HG02840 (cell line): ENCODE measurements around the gene MAP7.
A peak's percentile ranks its signal among the peaks of the same experiment; 100 is the strongest.
"Not testable (repeated sequence)": the region's sequence is repeated elsewhere in the genome, so short reads cannot be mapped to it uniquely, and the experiment has no call there.

ENCODE experiments used
- ATAC-seq: cut with Tn5 transposase; IDR thresholded peaks from one replicate; pipeline ENCODE4 v1.9.1; 2021; ENCODE audit warnings: mild to moderate bottlenecking, moderate library complexity, moderate number of reproducible peaks; ENCODE audit not compliant: unreplicated experiment, low FRiP score

The MAP7 gene

GRCh38 chr6:136550330-136551071 is at the start of gene MAP7:
TSS of gene MAP7 (minus strand) at chr6:136550422. CDS start at chr6:136550408, 14 bp downstream.
- peak; percentile 51 for ATAC-seq

GRCh38 chr6:136599329-136600011 is 49.2 kb upstream of the MAP7 start:
- no peak for ATAC-seq

GRCh38 chr6:136598048-136598447 is 47.8 kb upstream of the MAP7 start:
- ATAC-seq: no peak

- ATAC-seq: no peak
Measured at GRCh38 chr6:136594671-136595070, 44.4 kb upstream of the MAP7 start.

- ATAC-seq: peak; percentile 94
Measured at GRCh38 chr6:136593748-136594490, 43.7 kb upstream of the MAP7 start.

DNA sequence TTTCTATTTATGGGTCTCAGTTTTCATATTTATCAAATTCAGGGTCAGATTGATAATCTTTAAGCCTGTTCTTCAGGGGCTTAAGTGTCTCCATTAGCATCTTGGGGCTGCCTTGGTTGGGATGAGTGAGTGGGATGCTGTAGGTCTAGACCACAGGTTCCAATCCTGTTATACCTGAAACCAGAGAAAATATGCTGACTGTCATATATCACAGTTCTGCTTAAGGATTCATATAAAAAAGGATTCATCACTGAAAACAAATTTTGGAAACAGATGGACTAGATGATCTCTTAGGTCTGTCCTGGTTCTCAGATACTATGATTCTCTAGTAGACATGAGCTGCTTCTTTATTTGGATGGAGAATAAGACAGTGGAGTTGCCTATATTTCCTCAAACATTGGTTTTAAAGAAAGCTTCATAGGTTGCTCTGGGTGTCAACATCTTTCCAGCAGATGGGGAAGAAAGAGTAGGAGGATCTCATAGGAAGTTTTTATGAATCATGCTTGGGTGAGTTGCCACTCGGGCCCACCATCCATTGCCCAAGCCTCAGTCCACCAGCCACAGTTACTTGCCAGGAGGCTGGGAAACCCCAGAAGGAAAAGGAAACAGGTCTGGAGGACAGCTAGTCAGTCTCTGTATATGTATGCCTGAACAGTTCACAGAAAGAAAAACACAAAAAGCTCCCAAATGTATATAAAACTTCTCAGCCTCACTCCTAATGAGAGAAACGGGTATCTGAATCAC is 42.9 kb upstream of the MAP7 start:
- no peak for ATAC-seq

DNA sequence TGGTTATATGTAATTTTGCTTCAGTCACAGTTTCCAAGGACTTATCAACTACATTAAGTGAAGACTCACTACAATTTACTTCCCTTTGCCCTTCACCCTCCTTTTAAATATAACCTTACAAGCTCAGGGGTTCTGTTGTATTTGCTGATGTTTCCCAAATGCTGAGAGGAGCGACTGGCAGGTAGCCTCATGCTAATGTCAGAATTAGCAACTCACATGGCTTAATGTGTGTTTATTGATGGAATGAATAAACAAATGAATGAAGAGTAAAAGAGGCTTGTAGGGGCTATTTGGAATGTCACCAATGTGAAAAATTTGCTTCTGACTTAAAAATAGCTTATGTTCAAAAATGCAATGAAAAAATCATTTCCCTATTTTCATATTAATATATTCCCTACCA is 41.4 kb upstream of the MAP7 start:
- ATAC-seq: no peak

- not testable (repeated sequence) for ATAC-seq
Measured at GRCh38 chr6:136590846-136591245, 40.6 kb upstream of the MAP7 start.

DNA sequence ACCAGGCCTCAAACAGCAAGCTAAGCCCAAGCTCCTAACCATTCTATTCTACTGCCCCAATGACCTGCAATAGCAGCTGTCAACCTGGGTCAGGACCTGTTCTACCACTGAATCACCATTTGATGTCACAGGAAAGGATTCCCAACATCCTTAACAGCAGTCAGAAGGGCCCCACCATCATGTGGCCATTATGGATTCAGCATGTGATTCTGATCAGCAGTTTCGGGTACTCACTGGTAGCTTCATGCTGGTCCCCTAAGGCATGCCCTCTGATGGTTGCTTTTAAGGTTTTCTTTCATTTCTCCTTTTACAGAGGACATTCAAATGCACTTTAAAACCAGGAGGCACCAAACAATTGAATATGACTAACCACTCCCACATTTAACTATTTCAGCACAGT is 37.3 kb upstream of the MAP7 start:
- ATAC-seq: no peak

DNA sequence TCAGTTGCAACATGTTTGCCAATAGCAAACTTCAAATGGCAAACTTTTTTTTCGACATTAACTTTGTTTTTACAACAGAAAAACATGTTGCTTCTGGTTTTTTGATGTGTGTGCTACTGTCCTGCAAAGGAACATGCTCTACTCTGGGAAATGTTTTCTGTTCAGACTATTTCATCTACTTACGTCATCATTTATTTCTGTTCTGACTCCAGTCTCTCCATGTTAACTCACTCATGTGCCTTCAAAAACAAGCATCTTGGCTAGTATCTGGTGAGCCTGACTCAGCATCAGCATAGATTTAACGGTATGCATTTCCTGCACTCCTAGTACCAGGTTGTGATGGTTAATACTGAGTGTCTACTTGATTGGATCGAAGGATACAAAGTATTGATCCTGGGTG is 36.1 kb upstream of the MAP7 start:
- no peak for ATAC-seq

DNA sequence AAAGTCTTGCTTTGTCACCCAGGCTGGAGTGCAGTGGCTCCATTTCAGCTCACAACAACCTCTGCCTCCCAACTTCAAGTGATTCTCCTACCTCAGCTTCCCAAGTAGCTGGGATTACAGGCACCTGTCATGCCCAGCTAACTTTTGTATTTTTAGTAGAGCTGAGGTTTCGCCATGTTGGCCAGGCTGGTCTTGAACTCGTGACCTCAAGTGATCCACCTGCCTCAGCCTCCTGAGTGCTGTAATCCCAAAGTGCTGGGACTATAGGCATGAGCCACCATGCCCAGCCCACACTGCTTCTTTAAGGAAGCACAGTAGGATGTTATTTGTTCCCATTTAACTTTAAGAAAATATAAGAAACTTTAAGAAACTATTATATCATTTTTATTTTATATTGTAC is 35.3 kb upstream of the MAP7 start:
- ATAC-seq: not testable (repeated sequence)

DNA sequence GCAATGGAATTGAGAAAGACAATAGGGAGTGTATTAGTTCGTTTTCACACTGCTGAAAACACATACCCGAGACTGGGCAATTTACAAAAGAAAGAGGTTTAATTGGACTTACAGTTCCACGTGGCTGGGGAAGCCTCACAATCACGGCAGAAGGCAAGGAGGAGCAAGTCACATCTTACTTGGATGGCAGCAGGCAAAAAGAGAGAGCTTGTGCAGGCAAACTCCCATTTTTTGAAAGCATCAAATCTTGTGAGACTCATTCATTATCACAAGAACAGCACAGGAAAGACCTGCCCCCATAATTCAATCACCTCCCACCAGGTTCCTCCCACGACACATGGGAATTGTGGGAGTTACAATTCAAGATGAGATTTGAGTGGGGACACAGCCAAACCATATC is 34.1 kb upstream of the MAP7 start:
- not testable (repeated sequence) for ATAC-seq

GRCh38 chr6:136582711-136583471 is 32.7 kb upstream of the MAP7 start:
- no peak for ATAC-seq

GRCh38 chr6:136579800-136580199 is 29.6 kb upstream of the MAP7 start:
- no peak for ATAC-seq

- no peak for ATAC-seq
Measured at GRCh38 chr6:136576821-136577220, 26.6 kb upstream of the MAP7 start.

DNA sequence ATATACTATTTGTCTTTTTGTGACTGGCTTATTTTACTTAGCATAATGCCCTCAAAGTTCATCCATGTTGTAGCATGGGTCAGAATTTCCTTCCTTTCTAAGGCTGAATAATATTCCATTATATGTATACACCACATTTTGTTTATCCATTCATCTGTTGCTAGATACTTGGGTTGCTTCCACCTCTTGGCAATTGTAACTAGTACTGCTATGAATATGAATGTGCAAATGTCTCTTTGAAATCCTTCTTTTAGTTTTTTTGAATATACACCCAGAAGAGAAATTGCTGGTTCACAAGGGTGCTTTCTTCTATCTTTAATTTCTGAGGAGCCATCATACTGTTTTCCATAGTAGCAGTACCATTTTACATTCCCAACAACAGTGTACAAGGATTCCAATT is 21.3 kb upstream of the MAP7 start:
- no peak for ATAC-seq

- no peak for ATAC-seq
Measured at GRCh38 chr6:136571065-136571464, 20.8 kb upstream of the MAP7 start.

DNA sequence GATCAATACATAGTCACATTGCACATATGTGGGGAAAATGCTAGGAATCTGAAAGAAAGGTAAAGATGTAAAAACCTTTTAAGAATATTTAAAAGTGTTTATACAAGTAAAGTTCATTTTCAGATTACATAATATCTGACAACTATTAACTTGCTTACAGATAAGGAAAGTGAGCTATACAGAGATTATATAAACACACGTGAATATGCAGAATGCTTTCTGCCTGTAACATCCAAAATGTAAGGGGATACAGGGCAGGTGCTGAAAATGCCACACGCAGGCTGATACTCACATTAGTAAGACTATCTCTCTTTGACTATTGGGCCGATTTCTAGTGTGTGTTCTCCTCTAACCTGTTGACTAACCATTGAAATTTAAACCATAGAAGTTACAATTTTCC is 17.9 kb upstream of the MAP7 start:
- ATAC-seq: no peak

DNA sequence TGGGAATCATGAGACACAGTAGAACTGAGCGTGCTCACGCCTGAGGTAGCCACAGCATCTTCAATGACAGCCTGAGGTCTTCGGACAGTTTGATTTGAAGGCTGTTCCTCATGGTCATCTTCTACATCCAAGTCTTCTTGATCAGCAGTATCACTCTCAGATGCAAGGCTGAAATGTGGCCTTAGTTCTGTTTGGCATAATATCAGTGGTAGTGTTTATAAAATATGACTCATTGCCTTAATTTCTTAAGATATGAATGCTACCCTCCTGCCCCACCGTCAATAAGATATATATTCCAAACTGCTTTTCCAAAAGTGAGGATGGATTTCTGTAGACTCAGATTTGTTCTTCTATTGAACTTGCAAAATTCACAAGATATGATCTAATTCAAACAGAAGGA is 17.5 kb upstream of the MAP7 start:
- ATAC-seq: no peak

GRCh38 chr6:136566851-136567250 is 16.6 kb upstream of the MAP7 start:
- no peak for ATAC-seq
